Smooth muscle cell of bladder (primary cell): Measurements from ENCODE around the gene GGTLC2. TPM values are rescaled to one million over a fixed set of nuclear protein-coding genes. Genes with fewer than 3 reads are reported as not detected.

Source experiments
- total RNA-seq: library from RNA; depleted of rRNA; stranded (reverse); fragments of >200 nt; gene quantifications from 2 replicates; pipeline ENCODE4 v1.2.3, GENCODE V29; 2014

Gene GGTLC2
- not detected in 2 replicates for total RNA-seq

GRCh38 chr22:22644314-22644713 lies at the start of gene GGTLC2:
Gene GGTLC2, plus strand, starts transcription at chr22:22644614. Its CDS starts 1,732 bp downstream, at chr22:22646346.

Other genes starting within 250 kb of the GGTLC2 start
- 0.28 and 0.46 TPM in 2 replicates for gene ZNF280B, start 135.9 kb upstream of the GGTLC2 start, total RNA-seq
- gene ZNF280A, start 124.3 kb upstream of the GGTLC2 start, total RNA-seq: not detected in 2 replicates
- not detected in 2 replicates for gene PRAME, start 85.3 kb upstream of the GGTLC2 start, total RNA-seq
- not detected in 2 replicates for gene IGLL5, start 243.2 kb downstream of the GGTLC2 start, total RNA-seq